Measurements from ENCODE around the gene OR10J5.

The OR10J5 gene

GRCh38 chr1:159554696-159555095 lies 18.9 kb upstream of the OR10J5 start:
- Histone ChIP-seq H3F3A (ENCODE audit: insufficient read depth, low read length) (no peaks in the 10 kb centered on the region), H3K9me3 (ENCODE audit: low read length) (no peaks in the 10 kb centered on the region), H3K9me2 (ENCODE audit: low read depth, low read length) (no peaks in the 10 kb centered on the region), H3K27ac (ENCODE audit: low read depth, low read length, poor library complexity, severe bottlenecking) (no peak overlapping the region), H3K4me1 (ENCODE audit: insufficient read depth, low read length, severe bottlenecking) (no peaks in the 10 kb centered on the region), H3K36me3 (ENCODE audit: insufficient read depth, low read length) (no peaks in the 10 kb centered on the region), H4K20me1 (ENCODE audit: insufficient read depth, low read length) (no peaks in the 10 kb centered on the region), H3K27me3 (ENCODE audit: insufficient read depth, low read length) (no peaks in the 10 kb centered on the region), H3K79me2 (ENCODE audit: insufficient read depth, low read length) (no peaks in the 10 kb centered on the region), H3K4me2 (ENCODE audit: low read length) (no peak overlapping the region), H3K9ac (ENCODE audit: low read length) (no peak overlapping the region), H3K4me3 (ENCODE audit: low read depth, low read length, poor library complexity, severe bottlenecking) (no peak overlapping the region), H2AFZ (ENCODE audit: low read length) (no peak overlapping the region)
- no peak for TF ChIP-seq EZH2 (IDR thresholded peaks at IDR 0.05; ENCODE audit: borderline replicate concordance, low read length)
- TF ChIP-seq CTCF (IDR thresholded peaks at IDR 0.05; ENCODE audit: low read length): no peak

- Histone ChIP-seq H4K20me1 (ENCODE audit: insufficient read depth, low read length) (no peaks in the 10 kb centered on the region), H3K79me2 (ENCODE audit: insufficient read depth, low read length) (no peaks in the 10 kb centered on the region), H3K4me2 (ENCODE audit: low read length) (no peak overlapping the region), H3F3A (ENCODE audit: insufficient read depth, low read length) (no peaks in the 10 kb centered on the region), H2AFZ (ENCODE audit: low read length) (no peak overlapping the region), H3K9me2 (ENCODE audit: low read depth, low read length) (no peaks in the 10 kb centered on the region), H3K27ac (ENCODE audit: low read depth, low read length, poor library complexity, severe bottlenecking) (no peak overlapping the region), H3K9ac (ENCODE audit: low read length) (no peak overlapping the region), H3K27me3 (ENCODE audit: insufficient read depth, low read length) (no peaks in the 10 kb centered on the region), H3K9me3 (ENCODE audit: low read length) (no peaks in the 10 kb centered on the region), H3K4me3 (ENCODE audit: low read depth, low read length, poor library complexity, severe bottlenecking) (no peak overlapping the region), H3K4me1 (ENCODE audit: insufficient read depth, low read length, severe bottlenecking) (no peaks in the 10 kb centered on the region), H3K36me3 (ENCODE audit: insufficient read depth, low read length) (no peaks in the 10 kb centered on the region)
- TF ChIP-seq CTCF (IDR thresholded peaks at IDR 0.05; ENCODE audit: low read length) (no peak), EZH2 (IDR thresholded peaks at IDR 0.05; ENCODE audit: borderline replicate concordance, low read length) (no peak)
These were observed 18.5 kb upstream of the OR10J5 start for GRCh38 chr1:159554261-159554660.

- Histone ChIP-seq H3K27ac (ENCODE audit: low read depth, low read length, poor library complexity, severe bottlenecking) (no peak overlapping the region), H3K36me3 (ENCODE audit: insufficient read depth, low read length) (no peaks in the 10 kb centered on the region), H4K20me1 (ENCODE audit: insufficient read depth, low read length) (no peaks in the 10 kb centered on the region), H3K4me1 (ENCODE audit: insufficient read depth, low read length, severe bottlenecking) (no peaks in the 10 kb centered on the region), H3K79me2 (ENCODE audit: insufficient read depth, low read length) (no peaks in the 10 kb centered on the region), H2AFZ (ENCODE audit: low read length) (no peak overlapping the region), H3K27me3 (ENCODE audit: insufficient read depth, low read length) (no peaks in the 10 kb centered on the region), H3K4me3 (ENCODE audit: low read depth, low read length, poor library complexity, severe bottlenecking) (no peak overlapping the region), H3F3A (ENCODE audit: insufficient read depth, low read length) (no peaks in the 10 kb centered on the region), H3K9ac (ENCODE audit: low read length) (no peak overlapping the region), H3K9me2 (ENCODE audit: low read depth, low read length) (no peaks in the 10 kb centered on the region), H3K4me2 (ENCODE audit: low read length) (no peak overlapping the region), H3K9me3 (ENCODE audit: low read length) (no peaks in the 10 kb centered on the region)
- TF ChIP-seq CTCF (IDR thresholded peaks at IDR 0.05; ENCODE audit: low read length) (no peak), EZH2 (IDR thresholded peaks at IDR 0.05; ENCODE audit: borderline replicate concordance, low read length) (no peak)
These were observed 12.3 kb upstream of the OR10J5 start for GRCh38 chr1:159548126-159548525.
